Measurements from ENCODE around the gene CLDN14. TPM values are rescaled to one million over a fixed set of nuclear protein-coding genes. Genes with fewer than 3 reads are reported as not detected.

The CLDN14 gene
- polyA plus RNA-seq, 3 donors = not detected

DNA sequence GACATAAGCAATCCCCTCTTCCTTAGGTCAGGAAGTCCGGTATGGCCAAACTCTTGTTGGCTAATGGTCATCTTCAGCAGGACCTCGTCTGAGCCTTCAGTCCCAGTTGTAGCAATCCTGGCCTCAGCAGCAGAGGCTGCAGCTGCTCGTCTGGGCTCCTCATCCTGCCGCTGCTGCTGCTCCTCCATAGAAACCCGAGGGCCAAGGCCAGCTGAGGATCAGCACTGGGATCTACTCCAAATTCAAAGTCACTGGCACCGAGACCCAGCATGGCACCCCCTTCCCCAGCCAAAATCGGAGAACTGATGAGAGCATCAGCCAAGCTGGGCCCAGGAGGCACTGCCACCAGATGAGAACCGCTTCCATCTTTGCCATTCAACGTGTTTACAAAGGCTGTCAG lies 6.3 kb upstream of the CLDN14 start:
- Mint-ChIP-seq H3K9me3 (peaks cover 0 to 2% (median 0%) of the 10 kb centered on the region in 7 donors), H3K36me3 (no peaks in the 10 kb centered on the region), H3K4me1 (peaks cover 10% of the 10 kb centered on the region), H3K27me3 (ENCODE audit: low read depth in 3 of 3) (peaks cover 0 to 3% (median 2%) of the 10 kb centered on the region in 3 donors), H3K4me3 (no peak overlapping the region), H3K27ac (no peak overlapping the region)
- Histone ChIP-seq H3K27me3 (ENCODE audit: control insufficient read depth in 2 of 2, insufficient read depth in 2 of 2, low read length in 2 of 2) (no peaks in the 10 kb centered on the region), H3K27ac (ENCODE audit: low read depth in 1 of 2, low read length in 2 of 2) (no peak overlapping the region), H3K4me2 (replicated peaks; ENCODE audit: extremely low read depth, low read length, poor library complexity, severe bottlenecking) (no peak overlapping the region), H3K9me3 (replicated peaks in 1 of 2; ENCODE audit: control insufficient read depth in 1 of 2, insufficient read depth in 1 of 2, low read length in 2 of 2) (no peaks in the 10 kb centered on the region), H3K4me3 (replicated peaks in 1 of 3; ENCODE audit: low read depth in 2 of 3, low read length in 3 of 3) (no peak overlapping the region), H3K79me2 (ENCODE audit: insufficient read depth, low read length) (no peaks in the 10 kb centered on the region), H3K9ac (ENCODE audit: insufficient read depth, low read length, poor library complexity, severe bottlenecking) (no peak overlapping the region), H4K20me1 (ENCODE audit: insufficient read depth, low read length) (no peaks in the 10 kb centered on the region), H3K4me1 (ENCODE audit: control insufficient read depth in 1 of 2, insufficient read depth in 2 of 2, low read length in 2 of 2) (peaks cover 5 to 6% of the 10 kb centered on the region in 2 donors), H3K36me3 (replicated peaks in 1 of 2; ENCODE audit: control insufficient read depth in 1 of 2, insufficient read depth in 2 of 2, low read length in 2 of 2) (no peaks in the 10 kb centered on the region), H2AFZ (ENCODE audit: insufficient read depth, low read depth, low read length, poor library complexity, severe bottlenecking) (no peak overlapping the region)
- WGBS (ENCODE audit: insufficient coverage) = 98% methylated on average over 9 of the region's 9 CpGs
- no peak for TF ChIP-seq CTCF (IDR thresholded peaks at IDR 0.05)
- DNase-seq = no peak
- intact Hi-C loops (cut with micrococcal nuclease) = no loop called here

DNA sequence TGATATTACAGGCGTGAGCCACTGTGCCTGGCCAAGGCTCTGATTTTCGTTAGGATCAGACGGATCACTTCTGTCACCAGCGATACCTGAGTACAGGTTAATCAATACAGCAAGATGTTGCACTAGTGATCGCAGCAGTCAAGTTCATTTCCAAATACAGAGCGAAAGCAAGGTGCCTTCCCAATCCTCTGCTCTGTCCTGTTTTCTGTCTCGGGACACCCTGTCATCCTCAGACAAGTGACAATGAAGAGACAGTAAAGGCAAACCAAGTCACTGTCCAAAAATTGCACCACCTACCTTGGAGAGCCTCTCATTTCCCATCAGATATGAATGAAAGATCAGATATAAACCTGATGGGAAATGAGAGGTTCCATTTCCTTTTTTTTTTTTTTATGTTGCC lies 5.6 kb upstream of the CLDN14 start:
- no peaks in the 10 kb centered on the region for H3K36me3 Mint-ChIP-seq
- no peak overlapping the region for H3K27ac Mint-ChIP-seq

More for the DNA sequence above, 5.6 kb upstream of the CLDN14 start:
- Mint-ChIP-seq H3K9me3 (peaks cover 0 to 2% (median 0%) of the 10 kb centered on the region in 7 donors), H3K27me3 (ENCODE audit: low read depth in 3 of 3) (peaks cover 0 to 5% (median 4%) of the 10 kb centered on the region in 3 donors), H3K4me1 (peaks cover 10% of the 10 kb centered on the region), H3K4me3 (no peak overlapping the region)
- intact Hi-C loops (cut with micrococcal nuclease) = no loop called here
- Histone ChIP-seq H3K4me3 (replicated peaks in 1 of 3; ENCODE audit: low read depth in 2 of 3, low read length in 3 of 3) (no peak overlapping the region), H3K27ac (ENCODE audit: low read depth in 1 of 2, low read length in 2 of 2) (no peak overlapping the region), H3K79me2 (ENCODE audit: insufficient read depth, low read length) (no peaks in the 10 kb centered on the region), H4K20me1 (ENCODE audit: insufficient read depth, low read length) (no peaks in the 10 kb centered on the region), H3K4me1 (ENCODE audit: control insufficient read depth in 1 of 2, insufficient read depth in 2 of 2, low read length in 2 of 2) (peaks cover 5 to 6% of the 10 kb centered on the region in 2 donors), H3K9me3 (replicated peaks in 1 of 2; ENCODE audit: control insufficient read depth in 1 of 2, insufficient read depth in 1 of 2, low read length in 2 of 2) (no peaks in the 10 kb centered on the region), H3K27me3 (ENCODE audit: control insufficient read depth in 2 of 2, insufficient read depth in 2 of 2, low read length in 2 of 2) (no peaks in the 10 kb centered on the region), H3K9ac (ENCODE audit: insufficient read depth, low read length, poor library complexity, severe bottlenecking) (no peak overlapping the region), H2AFZ (ENCODE audit: insufficient read depth, low read depth, low read length, poor library complexity, severe bottlenecking) (no peak overlapping the region), H3K4me2 (replicated peaks; ENCODE audit: extremely low read depth, low read length, poor library complexity, severe bottlenecking) (no peak overlapping the region), H3K36me3 (replicated peaks in 1 of 2; ENCODE audit: control insufficient read depth in 1 of 2, insufficient read depth in 2 of 2, low read length in 2 of 2) (no peaks in the 10 kb centered on the region)
- TF ChIP-seq CTCF (IDR thresholded peaks at IDR 0.05) = no peak
- DNase-seq = no peak
- WGBS (ENCODE audit: insufficient coverage) = 97% methylated on average over 6 of the region's 7 CpGs
